Esophagus muscularis mucosa (tissue), 4 donors: ENCODE results near the gene SLC23A3. TPM values are rescaled to one million over a fixed set of nuclear protein-coding genes. Genes with fewer than 3 reads are reported as not detected.
A peak's percentile ranks its signal among the peaks of the same experiment; 100 is the strongest.

Source experiments
- DNase-seq: peaks from one replicate; pipeline ENCODE4 v3.0.0-alpha.2; 2017; ENCODE audit errors: extremely low spot score
- H3K27ac ChIP-seq, 4 donors: fragments of 200-600 bp; sonication (generic); replicated peaks in 1 of 4; 1 replicate in 3 of 4; 2 replicates in 1 of 4; pipeline ENCODE4 v1.5.1; 2016 to 2019; ENCODE audit warnings: mild to moderate bottlenecking in 1 of 4
- H3K27me3 ChIP-seq, 4 donors: fragments of 200-600 bp; sonication (generic); one replicate each; pipeline versions ENCODE4 v1.5.1 to v1.6.0; 2016 to 2019
- H3K36me3 ChIP-seq, 4 donors: fragments of 200-600 bp; sonication (generic); one replicate each; pipeline ENCODE4 v1.5.1; 2016 to 2019
- H3K4me1 ChIP-seq, 4 donors: fragments of 200-600 bp; sonication (generic); one replicate each; pipeline ENCODE4 v1.5.1; 2016 to 2019
- H3K4me3 ChIP-seq, 4 donors: fragments of 200-600 bp; sonication (generic); 1 replicate in 2 of 4; 2 replicates in 2 of 4; pipeline ENCODE4 v1.5.1; 2016 to 2019; ENCODE audit warnings: mild to moderate bottlenecking in 4 of 4, moderate library complexity in 1 of 4
- H3K9me3 ChIP-seq, 4 donors: fragments of 200-600 bp; sonication (generic); 1 replicate in 3 of 4; 2 replicates in 1 of 4; pipeline ENCODE4 v1.5.1; 2016 to 2019
- EP300 ChIP-seq: sonication (generic); formaldehyde crosslinking; IDR thresholded peaks from one replicate; pipeline ENCODE4 v1.6.1; 2017; ENCODE audit warnings: antibody characterized with exemption
- POLR2A ChIP-seq: fragments of 450-650 bp; IDR thresholded peaks from one replicate; pipeline ENCODE4 v1.6.1; 2017; ENCODE audit warnings: antibody characterized with exemption, moderate library complexity, mild to moderate bottlenecking, low read depth
- POLR2AphosphoS5 ChIP-seq, 2 donors: sonication (generic); formaldehyde crosslinking; IDR thresholded peaks; one replicate each; pipeline ENCODE4 v1.6.1; 2017; ENCODE audit warnings: antibody characterized with exemption in 2 of 2
- WGBS: methylation state at CpG from one replicate; pipeline ENCODE4 v1.1.5; 2018; 5-methylcytosine and 5-hydroxymethylcytosine counted together
- intact Hi-C: fragments of 100-400 bp; cut with DNase I; formaldehyde crosslinking; loops from one replicate; pipeline ENCODE4 v1.15.1; 2023
- total RNA-seq, 4 donors: library from RNA; depleted of rRNA; stranded (reverse); fragments of >200 nt; gene quantifications; one replicate each; pipeline versions ENCODE4 v1.1.0 to v1.2.1, GENCODE V29; 2016
- TF ChIP-seq, protein P1 (sequence below), 3 experiments: fragments of 200-600 bp in 2 of 3; fragments of 450-650 bp in 1 of 3; sonication (generic) in 2 of 3; IDR thresholded peaks; one replicate each; pipeline ENCODE4 v1.5.1; 2017 to 2019; ENCODE audit warnings: antibody characterized with exemption in 3 of 3, mild to moderate bottlenecking in 2 of 3, moderate library complexity in 1 of 3

SLC23A3 gene
- total RNA-seq, 4 donors from 2014 or later, result 0.23 to 0.58 (median 0.37) TPM

DNA sequence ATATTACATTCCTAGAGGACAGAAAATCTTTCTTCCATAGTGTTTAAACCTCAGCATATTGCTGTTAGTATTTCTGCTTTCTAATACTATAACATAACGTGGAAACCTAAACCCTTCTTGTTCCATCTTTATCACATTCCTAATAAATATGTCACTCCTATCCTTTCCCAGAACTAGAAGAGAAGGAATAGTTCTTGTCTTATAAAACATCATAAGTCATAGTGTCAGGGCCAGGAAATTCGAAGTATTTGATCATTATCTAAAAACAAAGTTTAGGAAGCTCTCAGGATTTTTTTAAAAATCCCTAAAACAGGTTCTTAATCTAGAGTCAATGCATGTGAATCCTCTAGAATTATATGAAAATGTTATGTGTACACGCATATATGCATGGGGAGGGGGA lies 11.2 kb downstream of the SLC23A3 start:
- Histone ChIP-seq H3K9me3 (no peaks in the 10 kb centered on the region), H3K27me3 (no peaks in the 10 kb centered on the region), H3K4me1 (peaks cover 9 to 15% (median 14%) of the 10 kb centered on the region in 4 donors), H3K27ac (no peak overlapping the region), H3K36me3 (peaks cover 17 to 35% (median 27%) of the 10 kb centered on the region in 4 donors), H3K4me3 (no peak overlapping the region)
- 85% methylated on average over 3 of the region's 3 CpGs for WGBS
- no peak for TF ChIP-seq POLR2AphosphoS5 (IDR thresholded peaks at IDR 0.05)
- no peak for TF ChIP-seq POLR2A
- TF ChIP-seq, protein P1, sequence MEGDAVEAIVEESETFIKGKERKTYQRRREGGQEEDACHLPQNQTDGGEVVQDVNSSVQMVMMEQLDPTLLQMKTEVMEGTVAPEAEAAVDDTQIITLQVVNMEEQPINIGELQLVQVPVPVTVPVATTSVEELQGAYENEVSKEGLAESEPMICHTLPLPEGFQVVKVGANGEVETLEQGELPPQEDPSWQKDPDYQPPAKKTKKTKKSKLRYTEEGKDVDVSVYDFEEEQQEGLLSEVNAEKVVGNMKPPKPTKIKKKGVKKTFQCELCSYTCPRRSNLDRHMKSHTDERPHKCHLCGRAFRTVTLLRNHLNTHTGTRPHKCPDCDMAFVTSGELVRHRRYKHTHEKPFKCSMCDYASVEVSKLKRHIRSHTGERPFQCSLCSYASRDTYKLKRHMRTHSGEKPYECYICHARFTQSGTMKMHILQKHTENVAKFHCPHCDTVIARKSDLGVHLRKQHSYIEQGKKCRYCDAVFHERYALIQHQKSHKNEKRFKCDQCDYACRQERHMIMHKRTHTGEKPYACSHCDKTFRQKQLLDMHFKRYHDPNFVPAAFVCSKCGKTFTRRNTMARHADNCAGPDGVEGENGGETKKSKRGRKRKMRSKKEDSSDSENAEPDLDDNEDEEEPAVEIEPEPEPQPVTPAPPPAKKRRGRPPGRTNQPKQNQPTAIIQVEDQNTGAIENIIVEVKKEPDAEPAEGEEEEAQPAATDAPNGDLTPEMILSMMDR (IDR thresholded peaks at IDR 0.05), result no peak
- TF ChIP-seq EP300, result no peak
- no peak for DNase-seq
- intact Hi-C loops, result loop anchor here (10.0 kb wide), 1 partner anchor 164 kb away; the partner anchor contains the start of gene CRYBA2

DNA sequence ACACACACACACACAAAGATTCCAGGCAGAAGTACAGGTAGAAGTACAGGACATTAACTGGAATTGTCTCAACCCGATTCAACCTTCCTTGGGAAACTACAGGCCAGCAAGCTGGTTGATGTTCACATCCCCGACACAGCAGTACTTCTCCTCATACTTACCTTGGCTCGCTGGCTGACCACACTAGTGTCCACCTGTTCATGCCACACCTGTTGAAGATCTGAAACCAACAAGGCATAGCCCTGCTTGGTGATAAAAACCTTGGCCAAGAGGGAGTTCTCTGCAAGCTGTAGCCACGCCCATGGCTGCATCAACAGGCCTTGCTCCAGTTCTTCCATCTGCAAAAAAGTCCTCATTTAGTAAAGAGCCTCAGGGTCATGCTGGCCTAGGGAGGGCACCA lies 11.8 kb downstream of the SLC23A3 start:
- peaks cover 9 to 15% (median 14%) of the 10 kb centered on the region in 4 donors for H3K4me1 ChIP-seq
- H3K36me3 ChIP-seq, result peaks cover 18 to 40% (median 33%) of the 10 kb centered on the region in 4 donors
- intact Hi-C loops, result loop anchor here (10.0 kb wide), 1 partner anchor 163 kb away; the partner anchor contains the start of gene CRYBA2
- H3K9me3 ChIP-seq, result no peaks in the 10 kb centered on the region
- H3K27ac ChIP-seq, result no peak overlapping the region
- no peaks in the 10 kb centered on the region for H3K27me3 ChIP-seq
- TF ChIP-seq EP300, result no peak
- TF ChIP-seq POLR2A, result no peak
- TF ChIP-seq, protein P1 (IDR thresholded peaks at IDR 0.05), result no peak
- TF ChIP-seq POLR2AphosphoS5 (IDR thresholded peaks at IDR 0.05), result no peak
- DNase-seq, result no peak
- no peak overlapping the region for H3K4me3 ChIP-seq
- WGBS, result 92% methylated on average over 4 of the region's 4 CpGs

DNA sequence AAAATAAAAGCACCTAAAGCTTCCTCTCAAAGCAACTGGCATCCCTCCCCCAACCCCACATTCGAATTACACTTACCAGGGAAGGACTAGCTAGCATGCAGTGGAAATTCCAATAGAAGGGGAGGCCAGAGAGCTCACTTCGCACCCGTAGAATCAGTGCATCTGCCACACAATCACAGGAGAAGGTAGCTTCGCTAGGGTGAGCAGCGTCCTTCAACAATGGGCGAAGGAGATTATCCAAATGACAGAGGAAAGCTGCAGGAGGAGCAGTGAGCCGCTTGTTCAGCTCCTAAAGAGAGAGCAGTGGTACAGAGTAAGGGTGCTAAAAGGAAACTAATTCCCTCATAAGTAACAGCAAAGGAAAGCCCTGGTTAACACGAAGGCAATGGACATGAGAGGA lies 12.4 kb downstream of the SLC23A3 start:
- Histone ChIP-seq H3K4me3 (no peak overlapping the region), H3K27ac (no peak overlapping the region), H3K27me3 (no peaks in the 10 kb centered on the region), H3K4me1 (peaks cover 9 to 15% (median 14%) of the 10 kb centered on the region in 4 donors), H3K36me3 (peaks cover 18 to 46% (median 37%) of the 10 kb centered on the region in 4 donors), H3K9me3 (no peaks in the 10 kb centered on the region)
- TF ChIP-seq POLR2AphosphoS5 (IDR thresholded peaks at IDR 0.05) (no peak), POLR2A (no peak), EP300 (no peak)
- TF ChIP-seq, protein P1 (IDR thresholded peaks at IDR 0.05), result no peak
- intact Hi-C loops, result loop anchor here (10.0 kb wide), 1 partner anchor 163 kb away; the partner anchor contains the start of gene CRYBA2
- 89% methylated on average over 8 of the region's 8 CpGs for whole genome bisulfite sequencing
- DNase-seq, result no peak

DNA sequence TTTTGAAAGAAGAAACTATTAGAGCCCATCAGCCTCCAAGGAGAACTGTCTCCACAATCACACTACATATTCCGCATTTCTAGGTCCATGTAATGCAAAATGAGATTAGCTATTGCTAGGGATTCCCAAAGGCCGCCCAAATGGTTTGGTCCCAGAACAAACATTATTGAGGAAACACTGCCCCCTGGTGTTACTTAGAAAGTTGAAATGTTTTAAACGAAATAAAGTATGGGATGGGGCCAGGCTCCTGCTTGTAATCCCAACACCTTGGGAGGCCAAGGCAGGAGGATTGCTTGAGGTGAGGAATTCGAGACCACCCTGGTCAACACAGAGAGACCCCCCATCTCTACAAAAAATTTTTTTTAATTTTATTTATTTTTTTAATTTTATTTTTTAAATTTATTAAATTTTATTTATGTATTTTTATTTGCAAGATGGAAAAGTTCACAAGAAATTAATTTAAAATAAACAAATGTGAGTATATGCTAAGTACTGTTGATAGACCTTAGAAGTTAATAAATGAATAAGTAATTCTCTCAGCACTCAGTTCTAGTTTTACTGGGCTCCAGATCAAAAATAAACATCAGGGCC lies 14.7 kb downstream of the SLC23A3 start:
- Histone ChIP-seq H3K4me3 (no peak overlapping the region), H3K36me3 (peaks cover 18 to 54% (median 41%) of the 10 kb centered on the region in 4 donors), H3K27me3 (no peaks in the 10 kb centered on the region), H3K4me1 (peaks cover 4 to 8% (median 6%) of the 10 kb centered on the region in 4 donors), H3K9me3 (no peaks in the 10 kb centered on the region), H3K27ac (no peak overlapping the region)
- WGBS, result 15% methylated on average over 4 of the region's 4 CpGs
- no peak for DNase-seq
- intact Hi-C loops, result loop anchor here (2.0 to 10.0 kb wide), 2 partner anchors 96 to 160 kb away; partner anchors contain the start of gene CRYBA2
- no peak for TF ChIP-seq EP300
- TF ChIP-seq, protein P1 (IDR thresholded peaks at IDR 0.05), result peak; percentile 55 to 67 (median 58)
